ENCODE results near the gene STYX. TPM values are rescaled to one million over a fixed set of nuclear protein-coding genes. Genes with fewer than 3 reads are reported as not detected.

STYX gene
- total RNA-seq, 1 experiment from 2014 or later: 24.4 TPM

DNA sequence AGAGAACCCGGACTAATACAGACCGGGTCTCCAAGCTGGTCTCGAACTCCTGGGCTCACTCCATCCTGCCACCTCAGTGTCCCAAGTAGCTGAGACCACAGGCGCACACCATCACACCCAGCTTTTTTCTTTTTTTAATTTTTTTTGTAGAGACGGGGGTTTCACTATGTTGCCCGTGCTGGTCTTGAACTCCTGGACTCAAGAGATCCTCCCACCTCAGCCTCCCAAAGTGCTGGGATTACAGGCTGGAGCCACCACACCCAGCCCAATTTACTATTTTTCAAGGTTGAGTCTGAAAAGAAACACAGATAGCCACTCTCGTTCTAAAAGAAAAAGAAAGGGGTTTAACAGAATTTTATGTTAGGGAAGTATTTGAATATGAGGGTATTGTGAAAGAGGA lies 36.4 kb upstream of the STYX start:
- intact Hi-C loops (cut with micrococcal nuclease; ENCODE audit: unreplicated experiment): loop anchor here (10.0 kb wide), 1 partner anchor 139 kb away; the partner anchor contains the start of genes GPR137C and TXNDC16
- no peaks in the 10 kb centered on the region for H3K27me3 ChIP-seq (replicated peaks; ENCODE audit: control insufficient read depth, insufficient read depth, low read length)
- no peak for DNase-seq
- Mint-ChIP-seq H3K27ac (ENCODE audit: unreplicated experiment) (no peak overlapping the region), H3K4me1 (ENCODE audit: low read depth, unreplicated experiment) (peaks cover 38% of the 10 kb centered on the region), H3K27me3 (ENCODE audit: insufficient read depth, unreplicated experiment) (no peaks in the 10 kb centered on the region), H3K36me3 (ENCODE audit: insufficient read depth, unreplicated experiment) (no peaks in the 10 kb centered on the region), H3K9me3 (ENCODE audit: unreplicated experiment) (no peaks in the 10 kb centered on the region), H3K4me3 (ENCODE audit: unreplicated experiment) (peak overlapping the region; percentile 93)
- H3K4me1 ChIP-seq: peaks cover 14% of the 10 kb centered on the region
- ChIA-PET CTCF (no interaction called here), POLR2A (no interaction called here)
- BruUV-seq (replicated peaks): no TSS peak
- TF ChIP-seq, protein P1, sequence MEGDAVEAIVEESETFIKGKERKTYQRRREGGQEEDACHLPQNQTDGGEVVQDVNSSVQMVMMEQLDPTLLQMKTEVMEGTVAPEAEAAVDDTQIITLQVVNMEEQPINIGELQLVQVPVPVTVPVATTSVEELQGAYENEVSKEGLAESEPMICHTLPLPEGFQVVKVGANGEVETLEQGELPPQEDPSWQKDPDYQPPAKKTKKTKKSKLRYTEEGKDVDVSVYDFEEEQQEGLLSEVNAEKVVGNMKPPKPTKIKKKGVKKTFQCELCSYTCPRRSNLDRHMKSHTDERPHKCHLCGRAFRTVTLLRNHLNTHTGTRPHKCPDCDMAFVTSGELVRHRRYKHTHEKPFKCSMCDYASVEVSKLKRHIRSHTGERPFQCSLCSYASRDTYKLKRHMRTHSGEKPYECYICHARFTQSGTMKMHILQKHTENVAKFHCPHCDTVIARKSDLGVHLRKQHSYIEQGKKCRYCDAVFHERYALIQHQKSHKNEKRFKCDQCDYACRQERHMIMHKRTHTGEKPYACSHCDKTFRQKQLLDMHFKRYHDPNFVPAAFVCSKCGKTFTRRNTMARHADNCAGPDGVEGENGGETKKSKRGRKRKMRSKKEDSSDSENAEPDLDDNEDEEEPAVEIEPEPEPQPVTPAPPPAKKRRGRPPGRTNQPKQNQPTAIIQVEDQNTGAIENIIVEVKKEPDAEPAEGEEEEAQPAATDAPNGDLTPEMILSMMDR (IDR thresholded peaks at IDR 0.05; ENCODE audit: insufficient read depth in 1 of 2, low read depth in 1 of 2, low read length in 1 of 2, severe bottlenecking in 1 of 2, unreplicated experiment in 1 of 2): no peak
- H3K4me3 ChIP-seq (ENCODE audit: low read depth, low read length): no peak overlapping the region
- no peaks in the 10 kb centered on the region for H3K36me3 ChIP-seq (ENCODE audit: control insufficient read depth, insufficient read depth, low read length)
- H3K9me3 ChIP-seq: no peaks in the 10 kb centered on the region

DNA sequence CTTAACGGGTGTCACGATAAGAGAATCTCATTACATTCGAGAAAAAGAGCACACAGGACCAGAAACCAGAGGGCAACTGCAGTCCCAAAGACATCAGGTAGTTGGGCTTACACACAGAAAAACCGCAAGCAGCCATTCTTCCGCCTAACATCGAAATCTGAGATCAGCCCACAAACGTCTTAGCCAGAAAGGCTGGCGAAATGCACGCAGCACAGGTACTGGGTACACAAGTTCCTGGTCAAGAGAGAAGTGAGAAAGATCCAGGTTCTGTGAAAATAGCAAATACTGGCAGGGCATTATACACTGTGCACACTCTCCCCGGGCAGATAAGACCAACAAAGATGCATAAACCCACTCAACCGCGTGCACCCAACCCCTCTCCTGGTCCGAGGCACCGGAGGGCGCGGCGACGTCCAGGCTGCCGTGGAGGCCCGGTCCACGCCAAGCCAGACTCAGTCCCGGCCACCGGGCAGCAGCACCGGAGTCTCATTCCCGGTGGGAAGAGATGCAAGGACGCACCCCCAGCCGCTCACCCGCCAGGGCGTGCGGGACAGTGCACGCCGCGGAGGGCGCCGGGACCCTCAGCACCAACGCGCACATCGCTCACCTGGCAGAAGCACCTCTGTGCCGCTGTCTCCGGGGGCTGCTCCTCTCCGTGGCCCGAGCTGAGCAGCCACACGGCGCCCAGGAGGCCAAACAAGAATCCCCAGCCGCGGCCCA lies 35.0 kb upstream of the STYX start:
- Mint-ChIP-seq H3K36me3 (ENCODE audit: insufficient read depth, unreplicated experiment) (no peaks in the 10 kb centered on the region), H3K4me1 (ENCODE audit: low read depth, unreplicated experiment) (peaks cover 38% of the 10 kb centered on the region), H3K9me3 (ENCODE audit: unreplicated experiment) (no peaks in the 10 kb centered on the region), H3K27ac (ENCODE audit: unreplicated experiment) (peak overlapping the region; percentile 81), H3K4me3 (ENCODE audit: unreplicated experiment) (peak overlapping the region; percentile 93), H3K27me3 (ENCODE audit: insufficient read depth, unreplicated experiment) (no peaks in the 10 kb centered on the region)
- no TSS peak for BruUV-seq (replicated peaks)
- H3K4me3 ChIP-seq (ENCODE audit: low read depth, low read length): peak overlapping the region; percentile 71
- ChIA-PET POLR2A (interaction anchor here (0.6 kb wide), 1 partner anchor 13 kb away, joined by 3 read pairs; no protein-coding TSS in a partner anchor), CTCF (interaction anchor here (0.9 to 1.0 kb wide), 2 partner anchors 35 to 82 kb away, joined by 3 to 4 read pairs; partner anchors contain the start of gene STYX)
- peak in 1 of 2 experiments; percentile 45 for DNase-seq
- no peaks in the 10 kb centered on the region for H3K27me3 ChIP-seq (replicated peaks; ENCODE audit: control insufficient read depth, insufficient read depth, low read length)
- TF ChIP-seq, protein P1 (IDR thresholded peaks at IDR 0.05; ENCODE audit: insufficient read depth in 1 of 2, low read depth in 1 of 2, low read length in 1 of 2, severe bottlenecking in 1 of 2, unreplicated experiment in 1 of 2): no peak
- H3K36me3 ChIP-seq (ENCODE audit: control insufficient read depth, insufficient read depth, low read length): no peaks in the 10 kb centered on the region
- intact Hi-C loops (cut with micrococcal nuclease; ENCODE audit: unreplicated experiment): loop anchor here (10.0 kb wide), 1 partner anchor 140 kb away; the partner anchor contains the start of genes GPR137C and TXNDC16
- peaks cover 16% of the 10 kb centered on the region for H3K4me1 ChIP-seq
- no peaks in the 10 kb centered on the region for H3K9me3 ChIP-seq

DNA sequence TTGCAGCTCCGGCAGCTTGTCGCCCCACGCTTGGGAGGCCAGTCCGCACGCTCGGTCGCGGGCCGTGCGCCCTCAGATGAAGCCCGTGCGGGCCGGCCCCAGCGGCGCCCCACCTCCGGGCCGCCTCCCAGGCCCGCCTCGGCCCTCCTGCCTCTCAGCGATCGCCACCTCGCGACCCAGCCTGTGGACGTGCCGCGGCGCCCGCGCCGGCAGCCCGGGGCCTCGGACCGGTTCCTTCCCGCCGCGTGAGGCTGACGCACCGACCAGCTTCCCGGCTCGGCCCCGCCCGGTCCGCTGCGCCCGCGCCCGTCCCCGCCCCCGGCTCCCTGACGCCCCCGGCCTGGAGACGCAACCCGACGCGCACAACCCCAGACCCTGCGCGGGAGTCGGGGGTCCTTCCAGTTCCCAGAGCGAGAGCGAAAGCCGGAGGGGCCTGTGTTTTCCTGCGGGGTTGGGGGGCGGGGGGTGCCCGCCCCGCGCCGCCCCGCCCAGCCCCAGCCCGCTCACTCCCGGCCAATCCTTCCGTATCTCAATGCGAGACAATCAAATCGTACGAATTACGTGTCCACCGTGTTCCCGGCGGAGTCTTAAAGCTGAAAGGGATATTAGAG lies 34.4 kb upstream of the STYX start, which contains the start of gene ERO1A:
ERO1A (minus strand) TSS at position 78 of the 611 bp plus-strand sequence; CDS start at position 1, 77 bp downstream.
- POLR2A ChIA-PET: interaction anchor here (0.6 kb wide), 1 partner anchor 12 kb away, joined by 3 read pairs; no protein-coding TSS in a partner anchor
- intact Hi-C loops (cut with micrococcal nuclease; ENCODE audit: unreplicated experiment): loop anchor here (10.0 kb wide), 1 partner anchor 141 kb away; the partner anchor contains the start of genes GPR137C and TXNDC16
- DNase-seq: peak; percentile 81 to 90
- no peaks in the 10 kb centered on the region for H3K27me3 ChIP-seq (replicated peaks; ENCODE audit: control insufficient read depth, insufficient read depth, low read length)
- peak within 1 kb of the TSS; percentile 93 for H3K4me3 Mint-ChIP-seq (ENCODE audit: unreplicated experiment)
- H3K27ac Mint-ChIP-seq (ENCODE audit: unreplicated experiment): peak within 1 kb of the TSS; percentile 81
- no peaks in the 10 kb centered on the region for H3K36me3 ChIP-seq (ENCODE audit: control insufficient read depth, insufficient read depth, low read length)
- no TSS peak for BruUV-seq (replicated peaks)
- H3K9me3 ChIP-seq: no peaks in the 10 kb centered on the region
- no peaks in the 10 kb centered on the region for H3K36me3 Mint-ChIP-seq (ENCODE audit: insufficient read depth, unreplicated experiment)
- H3K9me3 Mint-ChIP-seq (ENCODE audit: unreplicated experiment): no peaks in the 10 kb centered on the region
- TF ChIP-seq, protein P1 (IDR thresholded peaks at IDR 0.05; ENCODE audit: insufficient read depth in 1 of 2, low read depth in 1 of 2, low read length in 1 of 2, severe bottlenecking in 1 of 2, unreplicated experiment in 1 of 2): no peak
- CTCF ChIA-PET: interaction anchor here (0.9 to 1.0 kb wide), 2 partner anchors 34 to 81 kb away, joined by 3 to 4 read pairs; partner anchors contain the start of gene STYX
- H3K4me3 ChIP-seq (ENCODE audit: low read depth, low read length): peak within 1 kb of the TSS; percentile 71
- H3K4me1 ChIP-seq: peaks cover 23% of the 10 kb centered on the region
- H3K4me1 Mint-ChIP-seq (ENCODE audit: low read depth, unreplicated experiment): peaks cover 38% of the 10 kb centered on the region
- no peaks in the 10 kb centered on the region for H3K27me3 Mint-ChIP-seq (ENCODE audit: insufficient read depth, unreplicated experiment)
